GM19324 (cell line): ENCODE results near the gene SUV39H1.
"Not testable (repeated sequence)": the region's sequence is repeated elsewhere in the genome, so short reads cannot be mapped to it uniquely, and the experiment has no call there.

Experiments
- ATAC-seq: cut with Tn5 transposase; IDR thresholded peaks from one replicate; pipeline ENCODE4 v1.9.1; 2021; ENCODE audit warnings: mild to moderate bottlenecking, moderate library complexity; ENCODE audit not compliant: unreplicated experiment, low FRiP score

SUV39H1 gene

GRCh38 chrX:48685416-48685815 is 11.1 kb upstream of the SUV39H1 start:
- no peak for ATAC-seq

- ATAC-seq, result no peak
Measured at GRCh38 chrX:48688531-48689150, 7.9 kb upstream of the SUV39H1 start.

- ATAC-seq, result no peak
Measured at GRCh38 chrX:48689208-48689920, 7.2 kb upstream of the SUV39H1 start.

- ATAC-seq, result not testable (repeated sequence)
Measured at GRCh38 chrX:48691746-48692145, 4.8 kb upstream of the SUV39H1 start.

- ATAC-seq, result no peak
Measured at GRCh38 chrX:48694776-48695533, 1.6 kb upstream of the SUV39H1 start.

GRCh38 chrX:48695534-48695896 is 1.0 kb upstream of the SUV39H1 start:
- ATAC-seq, result no peak

GRCh38 chrX:48695925-48696300 is 621 bp upstream of the SUV39H1 start:
- peak; percentile 12 for ATAC-seq

GRCh38 chrX:48696909-48697727 is 584 bp downstream of the SUV39H1 start:
- ATAC-seq, result no peak

GRCh38 chrX:48698306-48698705 is 1.8 kb downstream of the SUV39H1 start:
- no peak for ATAC-seq

GRCh38 chrX:48700246-48700645 is 3.7 kb downstream of the SUV39H1 start:
- no peak for ATAC-seq

- no peak for ATAC-seq
Measured at GRCh38 chrX:48700951-48701653, 4.6 kb downstream of the SUV39H1 start.

- no peak for ATAC-seq
Measured at GRCh38 chrX:48702032-48702431, 5.5 kb downstream of the SUV39H1 start.

GRCh38 chrX:48702716-48703115 is 6.2 kb downstream of the SUV39H1 start:
- no peak for ATAC-seq

GRCh38 chrX:48703228-48703627 is 6.7 kb downstream of the SUV39H1 start:
- ATAC-seq, result no peak

- no peak for ATAC-seq
Measured at GRCh38 chrX:48703642-48704481, 7.3 kb downstream of the SUV39H1 start.

- ATAC-seq, result no peak
Measured at GRCh38 chrX:48705871-48706270, 9.3 kb downstream of the SUV39H1 start.

GRCh38 chrX:48709522-48710112 is 13.1 kb downstream of the SUV39H1 start:
- ATAC-seq, result no peak

GRCh38 chrX:48711162-48711928 is 14.8 kb downstream of the SUV39H1 start:
- ATAC-seq, result no peak
